KMS-11 (cell line): ENCODE data around the gene MPRIP.

ENCODE experiments used
- H2AFZ ChIP-seq: fragments of 200-600 bp; sonication (generic); 2 replicates; pipeline ENCODE4 v1.6.1; 2016; ENCODE audit warnings: antibody characterized with exemption, mixed run types, low read depth
- H3K27ac ChIP-seq: fragments of 200-600 bp; sonication (generic); 2 replicates; pipeline ENCODE4 v1.6.1; 2016; ENCODE audit warnings: mild to moderate bottlenecking, mixed run types
- H3K27me3 ChIP-seq: fragments of 200-600 bp; sonication (generic); 2 replicates; pipeline ENCODE4 v1.6.1; 2017; ENCODE audit warnings: mild to moderate bottlenecking, low read depth, mixed run types, moderate library complexity; ENCODE audit not compliant: insufficient read depth
- H3K36me3 ChIP-seq: fragments of 200-600 bp; sonication (generic); 2 replicates; pipeline ENCODE4 v1.6.1; 2017; ENCODE audit warnings: mild to moderate bottlenecking, mixed run types; ENCODE audit not compliant: insufficient read depth
- H3K4me1 ChIP-seq: fragments of 200-600 bp; sonication (generic); 2 replicates; pipeline ENCODE4 v1.6.1; 2016; ENCODE audit warnings: mild to moderate bottlenecking, low read depth, mixed run types; ENCODE audit not compliant: poor library complexity, severe bottlenecking
- H3K4me2 ChIP-seq: fragments of 200-600 bp; sonication (generic); 2 replicates; pipeline ENCODE4 v1.7.0; 2016; ENCODE audit warnings: mild to moderate bottlenecking, mixed run types
- H3K4me3 ChIP-seq: fragments of 200-600 bp; sonication (generic); IDR thresholded peaks from 2 replicates; pipeline ENCODE4 v1.6.1; 2017; ENCODE audit warnings: low read depth, low read length, mixed read lengths; ENCODE audit not compliant: insufficient read depth
- H3K79me2 ChIP-seq: fragments of 200-600 bp; sonication (generic); 2 replicates; pipeline ENCODE4 v1.6.1; 2016; ENCODE audit warnings: low read depth, mixed run types; ENCODE audit not compliant: insufficient read depth
- H3K9ac ChIP-seq: fragments of 200-600 bp; sonication (generic); 2 replicates; pipeline ENCODE4 v1.6.1; 2016; ENCODE audit warnings: mild to moderate bottlenecking, mixed run types
- H4K20me1 ChIP-seq: fragments of 200-600 bp; sonication (generic); 2 replicates; pipeline ENCODE4 v1.6.1; 2016; ENCODE audit warnings: mild to moderate bottlenecking, mixed run types; ENCODE audit not compliant: insufficient read depth
- CTCF ChIP-seq: fragments of 200-600 bp; sonication (generic); conservative IDR thresholded peaks from 2 replicates; pipeline ENCODE4 v1.6.1; 2017; ENCODE audit warnings: low read depth, mild to moderate bottlenecking, antibody characterized with exemption, low read length, moderate library complexity, mixed read lengths

The MPRIP gene

GRCh38 chr17:17081304-17081940 is 39.2 kb downstream of the MPRIP start:
- Histone ChIP-seq H3K4me2 (no peak overlapping the region), H3K27ac (no peak overlapping the region), H3K36me3 (no peaks in the 10 kb centered on the region), H3K9ac (no peak overlapping the region), H4K20me1 (no peaks in the 10 kb centered on the region), H3K27me3 (no peaks in the 10 kb centered on the region), H3K4me3 (no peak overlapping the region), H2AFZ (no peak overlapping the region), H3K79me2 (no peaks in the 10 kb centered on the region), H3K4me1 (no peaks in the 10 kb centered on the region)
- TF ChIP-seq CTCF, result no peak

- Histone ChIP-seq H3K4me3 (no peak overlapping the region), H3K36me3 (no peaks in the 10 kb centered on the region), H3K9ac (no peak overlapping the region), H4K20me1 (no peaks in the 10 kb centered on the region), H2AFZ (no peak overlapping the region), H3K4me1 (no peaks in the 10 kb centered on the region), H3K79me2 (no peaks in the 10 kb centered on the region), H3K27ac (no peak overlapping the region), H3K27me3 (no peaks in the 10 kb centered on the region), H3K4me2 (no peak overlapping the region)
- no peak for TF ChIP-seq CTCF
Measured at GRCh38 chr17:17082878-17083277, 40.6 kb downstream of the MPRIP start.

- Histone ChIP-seq H3K27ac (no peak overlapping the region), H3K4me3 (no peak overlapping the region), H3K4me2 (no peak overlapping the region), H3K36me3 (no peaks in the 10 kb centered on the region), H3K27me3 (no peaks in the 10 kb centered on the region), H4K20me1 (no peaks in the 10 kb centered on the region), H3K79me2 (no peaks in the 10 kb centered on the region), H3K9ac (no peak overlapping the region), H2AFZ (no peak overlapping the region), H3K4me1 (no peaks in the 10 kb centered on the region)
- no peak for TF ChIP-seq CTCF
Measured at GRCh38 chr17:17084317-17084835, 42.1 kb downstream of the MPRIP start.

GRCh38 chr17:17084941-17085340 is 42.7 kb downstream of the MPRIP start:
- H3K27ac ChIP-seq, result no peak overlapping the region
- no peaks in the 10 kb centered on the region for H3K4me1 ChIP-seq
- TF ChIP-seq CTCF, result no peak
- no peak overlapping the region for H2AFZ ChIP-seq
- no peaks in the 10 kb centered on the region for H3K27me3 ChIP-seq
- no peaks in the 10 kb centered on the region for H3K79me2 ChIP-seq
- H3K36me3 ChIP-seq, result no peaks in the 10 kb centered on the region
- no peak overlapping the region for H3K9ac ChIP-seq
- no peak overlapping the region for H3K4me2 ChIP-seq
- H3K4me3 ChIP-seq, result no peak overlapping the region
- no peaks in the 10 kb centered on the region for H4K20me1 ChIP-seq
